HG03045 (cell line): ENCODE measurements around the gene GAK.

Source experiments
- ATAC-seq: cut with Tn5 transposase; IDR thresholded peaks from one replicate; pipeline ENCODE4 v1.9.1; 2021; ENCODE audit warnings: mild to moderate bottlenecking, moderate library complexity; ENCODE audit not compliant: unreplicated experiment

GAK gene

GRCh38 chr4:833156-833555, 99.0 kb downstream of the GAK start:
- ATAC-seq: no peak

GRCh38 chr4:832536-832935, 99.6 kb downstream of the GAK start:
- no peak for ATAC-seq

- ATAC-seq: no peak
Observed at GRCh38 chr4:832108-832507, 100.0 kb downstream of the GAK start.

GRCh38 chr4:831483-831805, 100.7 kb downstream of the GAK start:
- ATAC-seq: no peak

- no peak for ATAC-seq
Observed at GRCh38 chr4:830601-831482, 101.3 kb downstream of the GAK start.

GRCh38 chr4:829761-830600, 102.1 kb downstream of the GAK start:
- no peak for ATAC-seq

GRCh38 chr4:829291-829690, 102.8 kb downstream of the GAK start:
- ATAC-seq: no peak

GRCh38 chr4:828641-829271, 103.4 kb downstream of the GAK start:
- ATAC-seq: no peak

GRCh38 chr4:827209-828081, 104.7 kb downstream of the GAK start:
- ATAC-seq: no peak

- no peak for ATAC-seq
Observed at GRCh38 chr4:826508-827208, 105.5 kb downstream of the GAK start.

- no peak for ATAC-seq
Observed at GRCh38 chr4:825971-826330, 106.2 kb downstream of the GAK start, which contains the start of gene CPLX1. CPLX1 (minus strand) TSS chr4:826129; CDS start chr4:824522, 1,607 bp downstream.

- ATAC-seq: no peak
Observed at GRCh38 chr4:825063-825970, 106.8 kb downstream of the GAK start.

- ATAC-seq: no peak
Observed at GRCh38 chr4:824461-825062, 107.6 kb downstream of the GAK start.

- no peak for ATAC-seq
Observed at GRCh38 chr4:823761-824460, 108.2 kb downstream of the GAK start.

- no peak for ATAC-seq
Observed at GRCh38 chr4:823176-823760, 108.8 kb downstream of the GAK start.

- no peak for ATAC-seq
Observed at GRCh38 chr4:822361-823175, 109.5 kb downstream of the GAK start.

- ATAC-seq: no peak
Observed at GRCh38 chr4:821631-822030, 110.5 kb downstream of the GAK start.
